GM21447 (cell line): ENCODE data around the gene SARDH.
"Not testable (repeated sequence)": the region's sequence is repeated elsewhere in the genome, so short reads cannot be mapped to it uniquely, and the experiment has no call there.

Source experiments
- ATAC-seq: cut with Tn5 transposase; IDR thresholded peaks from one replicate; pipeline ENCODE4 v1.9.1; 2021; ENCODE audit not compliant: unreplicated experiment

Gene SARDH

GRCh38 chr9:133635533-133636531 lies 102.3 kb downstream of the SARDH start, which contains the start of gene DBH:
Gene DBH, plus strand, starts transcription at chr9:133636363. Its CDS starts 9 bp downstream, at chr9:133636372.
- no peak for ATAC-seq

GRCh38 chr9:133635098-133635497 lies 103.1 kb downstream of the SARDH start:
- ATAC-seq = no peak

DNA sequence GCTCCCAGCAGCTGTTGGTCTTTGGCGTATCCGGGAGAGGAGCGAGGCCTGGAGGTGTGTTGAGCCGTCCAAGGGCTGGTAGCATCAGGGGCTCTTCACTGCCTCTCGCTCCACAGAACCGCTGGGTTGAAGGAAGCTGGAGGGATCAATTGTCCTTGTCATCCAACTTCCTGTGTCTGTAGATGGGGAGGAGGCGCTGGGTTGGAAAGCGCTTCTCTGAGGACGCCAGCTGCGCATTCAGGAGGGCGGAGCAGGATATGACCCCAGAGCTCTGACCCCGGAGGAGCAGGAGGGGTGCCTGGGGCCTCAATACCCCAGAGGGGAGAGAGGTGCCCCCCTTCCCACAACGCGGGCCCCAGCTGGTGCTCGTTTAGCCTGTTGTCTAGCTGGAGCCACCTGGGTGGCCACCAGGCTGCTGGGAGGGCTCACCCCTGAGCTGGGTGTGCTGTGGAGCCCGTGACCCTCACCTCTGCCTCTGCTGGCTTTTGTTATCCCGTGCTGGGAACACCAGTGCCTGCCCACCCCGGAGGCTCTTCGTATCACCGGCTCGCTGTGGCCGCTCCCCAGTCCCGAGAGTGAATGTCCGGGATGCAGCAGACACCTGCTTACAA lies 104.0 kb downstream of the SARDH start:
- no peak for ATAC-seq

DNA sequence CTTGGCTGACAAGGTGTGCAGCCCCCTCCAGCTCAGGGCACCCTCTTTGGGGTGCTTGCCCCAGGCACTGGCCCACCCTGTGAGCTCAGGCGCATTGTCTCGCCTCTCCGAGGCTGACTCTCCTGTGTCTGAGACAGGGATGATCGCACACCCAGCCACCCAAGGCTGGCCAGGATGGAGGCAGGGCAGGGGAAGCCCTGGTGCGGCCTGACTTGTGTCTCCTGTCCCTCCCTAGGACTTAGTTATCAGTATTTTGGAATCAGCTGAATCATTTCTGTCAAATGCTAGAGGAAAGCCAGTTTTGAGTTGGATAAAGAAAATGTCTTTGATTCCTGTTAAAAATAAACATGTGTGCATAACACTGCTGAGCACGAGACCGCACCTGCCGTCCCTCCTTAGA lies 104.5 kb downstream of the SARDH start:
- no peak for ATAC-seq

DNA sequence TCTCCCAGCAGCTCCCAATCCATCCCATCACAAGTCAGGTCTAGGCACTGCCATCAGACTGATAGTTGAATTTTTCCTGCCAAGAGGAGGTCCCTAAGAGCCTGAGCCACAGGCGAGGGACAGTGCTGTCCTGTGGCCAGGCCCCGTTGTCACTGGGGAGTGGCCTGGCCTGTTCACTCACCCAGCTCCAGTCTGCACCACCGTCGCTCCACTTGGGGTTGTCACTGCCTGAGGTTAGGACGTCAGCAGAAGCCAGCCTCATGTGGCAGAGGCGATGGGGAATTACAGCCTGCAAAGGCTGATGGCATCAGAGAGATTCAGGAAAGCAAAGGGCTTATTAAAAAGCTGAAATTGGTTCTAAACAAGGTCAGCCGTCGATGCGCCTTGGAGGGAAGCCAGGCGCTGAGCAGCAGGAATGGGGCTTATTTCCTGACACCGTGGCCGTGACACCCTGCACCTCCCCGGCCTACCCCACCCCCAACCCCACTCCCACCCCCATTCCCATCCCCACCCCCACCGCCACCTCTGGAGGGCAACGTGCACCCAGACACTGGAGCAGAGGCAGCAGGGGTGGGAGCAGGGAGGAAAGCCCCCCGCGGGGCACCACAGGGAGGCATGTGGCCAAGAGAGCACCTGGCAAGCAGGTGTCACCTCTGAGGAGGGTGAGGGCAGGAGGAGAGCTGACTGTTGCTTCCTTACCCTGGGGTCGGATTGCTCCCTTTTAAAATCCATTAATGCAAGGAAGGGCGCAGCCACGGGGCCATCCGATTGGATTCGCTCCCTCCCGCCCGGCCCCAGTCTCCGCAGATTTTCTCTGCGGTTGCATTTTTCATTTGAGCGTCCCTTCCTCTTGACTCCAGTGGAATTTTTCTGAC lies 105.1 kb downstream of the SARDH start:
- ATAC-seq = no peak

DNA sequence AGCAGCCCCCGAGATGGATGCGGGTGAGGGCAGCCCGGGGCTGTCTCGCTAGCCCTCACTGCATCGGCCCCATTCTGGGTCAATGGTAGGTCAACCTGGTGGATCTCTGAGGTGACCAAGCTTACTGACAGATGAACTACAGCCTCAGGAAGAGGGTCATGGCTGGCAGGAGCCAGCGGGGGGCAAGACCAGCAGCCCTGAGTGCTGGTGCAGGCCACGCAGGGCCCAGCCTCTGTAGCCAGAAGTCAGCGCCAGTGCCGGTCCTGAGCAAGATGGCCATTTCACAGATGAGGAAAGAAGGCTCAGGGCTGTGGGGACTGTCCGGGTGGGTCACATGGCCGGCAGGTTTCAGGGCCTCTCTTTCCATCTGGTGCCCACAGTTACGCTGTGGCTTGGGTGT lies 107.0 kb downstream of the SARDH start:
- ATAC-seq = no peak

GRCh38 chr9:133629221-133630110 lies 108.7 kb downstream of the SARDH start:
- no peak for ATAC-seq

DNA sequence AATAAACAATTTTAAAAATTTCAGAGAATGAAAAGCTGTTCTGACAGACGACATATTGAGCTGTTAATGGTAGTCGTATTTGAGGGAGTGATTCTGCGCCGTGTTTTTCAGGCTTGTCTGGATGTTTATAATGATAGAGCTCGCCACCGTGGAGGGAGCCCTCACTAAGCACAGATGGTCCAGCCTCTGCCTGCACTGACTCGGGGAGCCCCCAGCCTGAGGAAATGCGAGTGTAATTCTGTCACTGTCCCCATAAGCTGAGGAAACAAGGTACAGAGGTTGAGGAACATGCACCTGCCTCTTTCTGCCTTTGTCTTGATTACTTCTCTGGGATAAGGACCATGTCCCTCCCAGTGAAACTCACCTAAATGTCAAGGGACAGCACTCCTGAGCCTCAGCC lies 109.4 kb downstream of the SARDH start:
- ATAC-seq = no peak

- no peak for ATAC-seq
These were observed 110.8 kb downstream of the SARDH start for GRCh38 chr9:133627341-133627740.

GRCh38 chr9:133626008-133626407 lies 112.1 kb downstream of the SARDH start:
- ATAC-seq = not testable (repeated sequence)

GRCh38 chr9:133622555-133622954 lies 115.6 kb downstream of the SARDH start:
- no peak for ATAC-seq

DNA sequence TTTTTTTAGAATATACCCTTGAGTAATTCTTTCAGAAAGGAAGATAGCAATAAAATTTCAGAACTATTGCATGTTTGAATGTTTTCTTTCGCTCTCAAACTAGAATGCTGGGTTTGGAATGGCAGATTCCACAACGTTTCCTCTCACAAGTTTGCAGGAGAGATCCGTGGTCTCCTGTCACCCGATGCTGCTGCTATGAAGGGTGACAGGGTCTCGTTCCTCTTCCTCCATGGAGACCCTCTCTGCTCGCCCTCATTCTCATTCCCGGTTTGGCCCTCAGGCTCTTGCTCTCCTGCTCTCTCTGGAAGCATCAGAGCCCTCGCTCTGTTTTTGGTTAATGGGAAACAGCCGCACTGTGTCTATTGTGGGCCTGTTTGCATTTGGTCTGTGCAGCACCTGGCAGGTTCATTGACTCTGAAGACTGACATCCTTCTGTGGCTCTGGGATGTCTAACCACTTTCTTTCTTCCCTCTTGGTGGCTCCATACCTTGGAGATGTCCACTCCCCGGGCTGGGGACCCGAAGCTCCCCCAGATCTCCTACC lies 116.4 kb downstream of the SARDH start:
- no peak for ATAC-seq

- ATAC-seq = no peak
These were observed 118.4 kb downstream of the SARDH start for GRCh38 chr9:133619791-133620190.

GRCh38 chr9:133618726-133619125 lies 119.4 kb downstream of the SARDH start:
- ATAC-seq = no peak

GRCh38 chr9:133616643-133617405 lies 121.3 kb downstream of the SARDH start:
- no peak for ATAC-seq

DNA sequence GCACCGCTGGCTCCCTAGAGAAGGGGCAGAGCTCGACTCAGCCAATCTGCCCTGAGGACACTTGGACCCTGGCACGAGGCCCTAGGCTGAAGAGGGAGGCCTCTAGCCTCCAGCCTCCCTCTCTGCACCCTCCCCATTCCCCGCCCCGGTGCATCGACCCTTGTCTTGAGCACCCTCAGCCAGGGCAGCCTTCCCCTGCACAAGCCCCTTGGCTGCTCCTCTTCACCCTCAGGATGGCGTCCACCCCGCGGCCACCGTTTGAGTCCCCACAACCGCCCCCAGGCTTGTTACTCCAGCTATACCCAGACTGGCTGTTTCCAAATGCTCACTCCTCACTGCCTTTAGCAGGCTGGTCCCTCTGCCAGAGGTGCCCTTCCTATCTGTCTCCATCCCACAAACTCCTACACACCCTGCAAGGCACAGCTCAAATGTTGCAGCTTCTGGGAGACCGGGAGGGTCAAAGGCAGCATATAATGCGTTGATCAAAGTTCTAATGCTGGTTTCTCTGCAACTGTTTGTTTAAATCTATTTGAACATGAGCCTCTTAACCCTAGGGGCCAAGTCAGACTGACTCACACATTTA lies 122.5 kb downstream of the SARDH start:
- ATAC-seq = no peak

GRCh38 chr9:133615186-133615585 lies 123.0 kb downstream of the SARDH start:
- ATAC-seq = no peak

DNA sequence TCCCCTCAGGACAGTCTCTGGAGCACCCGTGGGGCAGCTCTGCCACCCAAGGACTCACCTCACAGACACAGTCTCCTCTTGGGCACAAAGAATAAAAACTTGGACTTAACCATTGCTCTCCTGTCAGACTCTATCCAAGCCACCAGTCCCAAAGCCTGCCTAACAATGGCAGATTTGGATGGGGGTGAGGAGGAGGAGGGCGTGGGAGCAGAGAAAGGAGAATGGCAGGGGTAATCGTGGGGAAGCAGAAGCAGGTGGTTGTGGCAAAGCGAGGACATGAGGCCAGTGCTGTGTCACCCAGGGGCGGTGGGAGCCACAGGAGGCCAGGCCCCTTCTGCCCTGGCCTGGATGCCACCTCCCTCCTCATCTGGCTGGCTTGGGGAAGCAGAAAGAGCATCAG lies 123.5 kb downstream of the SARDH start:
- no peak for ATAC-seq

GRCh38 chr9:133614056-133614455 lies 124.1 kb downstream of the SARDH start:
- no peak for ATAC-seq
